GM18873 (cell line): ENCODE measurements around the gene CHST12.
"Not testable (repeated sequence)": the region's sequence is repeated elsewhere in the genome, so short reads cannot be mapped to it uniquely, and the experiment has no call there.

Source experiments
- ATAC-seq: cut with Tn5 transposase; IDR thresholded peaks from one replicate; pipeline ENCODE4 v1.9.1; 2021; ENCODE audit warnings: mild to moderate bottlenecking, moderate library complexity, moderate number of reproducible peaks; ENCODE audit not compliant: unreplicated experiment, low FRiP score

CHST12 gene

GRCh38 chr7:2377492-2377891 is 25.9 kb upstream of the CHST12 start:
- ATAC-seq: not testable (repeated sequence)

GRCh38 chr7:2378125-2378524 is 25.3 kb upstream of the CHST12 start:
- ATAC-seq: not testable (repeated sequence)

- ATAC-seq: no peak
These were observed 24.2 kb upstream of the CHST12 start for GRCh38 chr7:2379161-2379560.

- ATAC-seq: no peak
These were observed 23.5 kb upstream of the CHST12 start for GRCh38 chr7:2379821-2380450.

GRCh38 chr7:2380461-2380860 is 22.9 kb upstream of the CHST12 start:
- ATAC-seq: no peak

GRCh38 chr7:2381227-2381626 is 22.2 kb upstream of the CHST12 start:
- no peak for ATAC-seq

- ATAC-seq: no peak
These were observed 21.4 kb upstream of the CHST12 start for GRCh38 chr7:2381881-2382509.

GRCh38 chr7:2383543-2384274 is 19.7 kb upstream of the CHST12 start:
- no peak for ATAC-seq

GRCh38 chr7:2384354-2385243 is 18.8 kb upstream of the CHST12 start:
- ATAC-seq: no peak

GRCh38 chr7:2386122-2386521 is 17.3 kb upstream of the CHST12 start:
- not testable (repeated sequence) for ATAC-seq

- ATAC-seq: no peak
These were observed 16.3 kb upstream of the CHST12 start for GRCh38 chr7:2386964-2387669.

GRCh38 chr7:2387897-2388636 is 15.3 kb upstream of the CHST12 start:
- no peak for ATAC-seq

- no peak for ATAC-seq
These were observed 14.8 kb upstream of the CHST12 start for GRCh38 chr7:2388637-2388954.

- not testable (repeated sequence) for ATAC-seq
These were observed 13.2 kb upstream of the CHST12 start for GRCh38 chr7:2390020-2390816.

- ATAC-seq: no peak
These were observed 9.7 kb upstream of the CHST12 start for GRCh38 chr7:2393706-2394105.

- ATAC-seq: no peak
These were observed 8.8 kb upstream of the CHST12 start for GRCh38 chr7:2394566-2395082.

- no peak for ATAC-seq
These were observed 4.9 kb upstream of the CHST12 start for GRCh38 chr7:2398506-2398905.

- ATAC-seq: no peak
These were observed 3.4 kb upstream of the CHST12 start for GRCh38 chr7:2399848-2400587.
